HL-60/S4 treated with retinoic acid at 250 ng/mL for 4 days and 3 days (cell line): ENCODE results near the gene BEND6.

Source experiments
- in situ Hi-C: fragments of 300-500 bp; cut with MboI; formaldehyde crosslinking; loops from 2 replicates; pipeline ENCODE4 v1.7.0; 2022; ENCODE audit warnings: low sequenced_read_pairs

The BEND6 gene

GRCh38 chr6:56940463-56940862 lies 14.4 kb upstream of the BEND6 start:
- in situ Hi-C loops: no loop called here

- in situ Hi-C loops: no loop called here
Measured at GRCh38 chr6:56940977-56941376, 13.9 kb upstream of the BEND6 start.

GRCh38 chr6:56944661-56945060 lies 10.2 kb upstream of the BEND6 start:
- in situ Hi-C loops: no loop called here

- in situ Hi-C loops: no loop called here
Measured at GRCh38 chr6:56946368-56946767, 8.5 kb upstream of the BEND6 start.

- in situ Hi-C loops: no loop called here
Measured at GRCh38 chr6:56947924-56948323, 7.0 kb upstream of the BEND6 start.

GRCh38 chr6:56949265-56949664 lies 5.6 kb upstream of the BEND6 start:
- in situ Hi-C loops: no loop called here

GRCh38 chr6:56949925-56950495 lies 4.9 kb upstream of the BEND6 start:
- in situ Hi-C loops: no loop called here

- in situ Hi-C loops: no loop called here
Measured at GRCh38 chr6:56951049-56951831, 3.7 kb upstream of the BEND6 start.

GRCh38 chr6:56953597-56954402 lies 1.1 kb upstream of the BEND6 start:
- in situ Hi-C loops: no loop called here

GRCh38 chr6:56955171-56956155 lies 556 bp downstream of the BEND6 start:
- in situ Hi-C loops: no loop called here

GRCh38 chr6:56956491-56956890 lies 1.6 kb downstream of the BEND6 start:
- in situ Hi-C loops: no loop called here

GRCh38 chr6:56957856-56958255 lies 2.9 kb downstream of the BEND6 start:
- in situ Hi-C loops: no loop called here

- in situ Hi-C loops: no loop called here
Measured at GRCh38 chr6:56958481-56958880, 3.6 kb downstream of the BEND6 start.

- in situ Hi-C loops: no loop called here
Measured at GRCh38 chr6:56959094-56959493, 4.2 kb downstream of the BEND6 start.

- in situ Hi-C loops: no loop called here
Measured at GRCh38 chr6:56959938-56960337, 5.0 kb downstream of the BEND6 start.

- in situ Hi-C loops: no loop called here
Measured at GRCh38 chr6:56961151-56961550, 6.2 kb downstream of the BEND6 start.

GRCh38 chr6:56962441-56962840 lies 7.5 kb downstream of the BEND6 start:
- in situ Hi-C loops: no loop called here

- in situ Hi-C loops: no loop called here
Measured at GRCh38 chr6:56963043-56963442, 8.1 kb downstream of the BEND6 start.

GRCh38 chr6:56963793-56964192 lies 8.9 kb downstream of the BEND6 start:
- in situ Hi-C loops: no loop called here

GRCh38 chr6:56965126-56965525 lies 10.2 kb downstream of the BEND6 start:
- in situ Hi-C loops: no loop called here

GRCh38 chr6:56970849-56971248 lies 15.9 kb downstream of the BEND6 start:
- in situ Hi-C loops: no loop called here
